Uterus (tissue), 4 donors: Measurements from ENCODE around the gene PNKD. TPM values are rescaled to one million over a fixed set of nuclear protein-coding genes. Genes with fewer than 3 reads are reported as not detected.
A peak's percentile ranks its signal among the peaks of the same experiment; 100 is the strongest.
"Not testable (repeated sequence)": the region's sequence is repeated elsewhere in the genome, so short reads cannot be mapped to it uniquely, and the experiment has no call there.

Source experiments
- DNase-seq, 2 donors: peaks; one replicate each; pipeline ENCODE4 v3.0.0-alpha.2; 2019 to 2020
- H3K27ac ChIP-seq, 2 donors: fragments of 200-600 bp; sonication (generic); 1 replicate in 1 of 2; 2 replicates in 1 of 2; pipeline ENCODE4 v1.5.1; 2016 to 2018
- H3K27me3 ChIP-seq, 2 donors: fragments of 200-600 bp; sonication (generic); one replicate each; pipeline ENCODE4 v1.5.1; 2018 to 2019; ENCODE audit warnings: control low read depth in 1 of 2
- H3K36me3 ChIP-seq, 2 donors: fragments of 200-600 bp; sonication (generic); one replicate each; pipeline ENCODE4 v1.5.1; 2019; ENCODE audit warnings: control low read depth in 1 of 2
- H3K4me1 ChIP-seq, 2 donors: fragments of 200-600 bp; sonication (generic); one replicate each; pipeline ENCODE4 v1.5.1; 2018 to 2019; ENCODE audit warnings: control low read depth in 1 of 2
- H3K4me3 ChIP-seq, 2 donors: fragments of 200-600 bp; sonication (generic); 1 replicate in 1 of 2; 2 replicates in 1 of 2; pipeline ENCODE4 v1.5.1; 2018 to 2019; ENCODE audit warnings: mild to moderate bottlenecking in 1 of 2
- H3K9me3 ChIP-seq, 2 donors: fragments of 200-600 bp; sonication (generic); one replicate each; pipeline ENCODE4 v1.5.1; 2019; ENCODE audit warnings: control low read depth in 1 of 2
- POLR2A ChIP-seq, 2 donors: fragments of 450-650 bp; IDR thresholded peaks; one replicate each; pipeline ENCODE4 v1.6.1; 2016; ENCODE audit warnings: antibody characterized with exemption in 2 of 2, mild to moderate bottlenecking in 1 of 2, moderate library complexity in 1 of 2
- intact Hi-C: fragments of 100-400 bp; cut with DNase I; formaldehyde crosslinking; loops from one replicate; pipeline ENCODE4 v1.15.1; 2023; ENCODE audit warnings: low total_unique reads
- total RNA-seq, 4 donors: library from RNA; depleted of rRNA in 3 of 4; stranded (reverse); fragments of >200 nt in 3 of 4; gene quantifications; one replicate each; pipeline versions ENCODE4 v1.1.0 to v1.2.4, GENCODE V29; 2014 to 2023
- TF ChIP-seq, protein P1 (sequence below), 4 experiments: fragments of 200-600 bp in 2 of 4; fragments of 450-650 bp in 2 of 4; sonication (generic) in 2 of 4; IDR thresholded peaks; one replicate each; pipeline ENCODE4 v1.5.1; 2016 to 2019; ENCODE audit warnings: antibody characterized with exemption in 4 of 4, mild to moderate bottlenecking in 2 of 4, moderate library complexity in 1 of 4
- donor health status: DM: yes; HTN: yes; CAD: no.

The PNKD gene
- total RNA-seq, 4 donors from 2014 or later, result 11.8 to 47.8 (median 31.7) TPM

- H3K4me3 ChIP-seq, result no peak overlapping the region
- H3K4me1 ChIP-seq, result peaks cover 11 to 22% of the 10 kb centered on the region in 2 donors
- H3K9me3 ChIP-seq, result no peaks in the 10 kb centered on the region
- H3K36me3 ChIP-seq, result no peaks in the 10 kb centered on the region
- no peaks in the 10 kb centered on the region for H3K27me3 ChIP-seq
- intact Hi-C loops, result no loop called here
- peak overlapping the region; percentile 76 to 86 for H3K27ac ChIP-seq
- peak in 1 of 2 donors; percentile 19 for TF ChIP-seq POLR2A (IDR thresholded peaks at IDR 0.05)
- TF ChIP-seq, protein P1, sequence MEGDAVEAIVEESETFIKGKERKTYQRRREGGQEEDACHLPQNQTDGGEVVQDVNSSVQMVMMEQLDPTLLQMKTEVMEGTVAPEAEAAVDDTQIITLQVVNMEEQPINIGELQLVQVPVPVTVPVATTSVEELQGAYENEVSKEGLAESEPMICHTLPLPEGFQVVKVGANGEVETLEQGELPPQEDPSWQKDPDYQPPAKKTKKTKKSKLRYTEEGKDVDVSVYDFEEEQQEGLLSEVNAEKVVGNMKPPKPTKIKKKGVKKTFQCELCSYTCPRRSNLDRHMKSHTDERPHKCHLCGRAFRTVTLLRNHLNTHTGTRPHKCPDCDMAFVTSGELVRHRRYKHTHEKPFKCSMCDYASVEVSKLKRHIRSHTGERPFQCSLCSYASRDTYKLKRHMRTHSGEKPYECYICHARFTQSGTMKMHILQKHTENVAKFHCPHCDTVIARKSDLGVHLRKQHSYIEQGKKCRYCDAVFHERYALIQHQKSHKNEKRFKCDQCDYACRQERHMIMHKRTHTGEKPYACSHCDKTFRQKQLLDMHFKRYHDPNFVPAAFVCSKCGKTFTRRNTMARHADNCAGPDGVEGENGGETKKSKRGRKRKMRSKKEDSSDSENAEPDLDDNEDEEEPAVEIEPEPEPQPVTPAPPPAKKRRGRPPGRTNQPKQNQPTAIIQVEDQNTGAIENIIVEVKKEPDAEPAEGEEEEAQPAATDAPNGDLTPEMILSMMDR (IDR thresholded peaks at IDR 0.05), result peak; percentile 87 to 94 (median 92)
- peak; percentile 89 to 95 for DNase-seq
Observed at GRCh38 chr2:218272531-218273212, 2.4 kb downstream of the PNKD start.

- DNase-seq, intact Hi-C loops, H3K9me3 ChIP-seq, H3K27me3 ChIP-seq, H3K36me3 ChIP-seq, H3K4me3 ChIP-seq: not testable (repeated sequence)
- Histone ChIP-seq H3K4me1 (peaks cover 11 to 22% of the 10 kb centered on the region in 2 donors), H3K27ac (peak overlapping the region; percentile 76 to 86)
Observed at GRCh38 chr2:218273214-218273907, 3.0 kb downstream of the PNKD start.

- H3K27ac ChIP-seq, result peak overlapping the region; percentile 76 to 86
- no peak for TF ChIP-seq POLR2A (IDR thresholded peaks at IDR 0.05)
- TF ChIP-seq, protein P1 (IDR thresholded peaks at IDR 0.05), result no peak
- peaks cover 11 to 20% of the 10 kb centered on the region in 2 donors for H3K4me1 ChIP-seq
- intact Hi-C loops, result no loop called here
- no peaks in the 10 kb centered on the region for H3K27me3 ChIP-seq
- H3K9me3 ChIP-seq, result no peaks in the 10 kb centered on the region
- no peak overlapping the region for H3K4me3 ChIP-seq
- DNase-seq, result no peak
- no peaks in the 10 kb centered on the region for H3K36me3 ChIP-seq
Observed at GRCh38 chr2:218273908-218274249, 3.6 kb downstream of the PNKD start.

DNA sequence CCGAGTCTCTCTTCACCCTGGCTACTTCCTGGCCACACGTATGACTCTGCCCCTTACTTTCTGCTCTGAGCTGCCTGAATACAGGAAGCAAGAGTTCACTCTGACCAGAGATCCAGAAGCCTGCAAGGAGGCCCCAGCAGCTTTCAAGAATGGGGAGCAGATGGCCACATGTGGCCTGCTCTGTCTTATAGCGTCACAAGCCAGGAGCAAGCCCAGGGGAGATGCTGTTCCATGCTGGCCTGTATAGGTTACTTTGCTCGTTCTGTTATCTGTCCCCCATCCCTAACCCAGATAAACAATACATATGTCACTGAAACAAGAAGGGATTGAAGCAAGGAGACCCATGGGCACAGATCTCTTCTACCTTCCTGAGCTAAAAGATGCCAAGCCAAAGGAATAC lies 4.3 kb downstream of the PNKD start:
- Histone ChIP-seq H3K27ac (peak overlapping the region in 1 of 2 donors; percentile 86), H3K4me1 (peaks cover 11 to 16% of the 10 kb centered on the region in 2 donors), H3K4me3 (no peak overlapping the region), H3K27me3 (no peaks in the 10 kb centered on the region), H3K36me3 (no peaks in the 10 kb centered on the region), H3K9me3 (no peaks in the 10 kb centered on the region)
- intact Hi-C loops, result no loop called here
- TF ChIP-seq, protein P1 (IDR thresholded peaks at IDR 0.05), result no peak
- no peak for TF ChIP-seq POLR2A (IDR thresholded peaks at IDR 0.05)
- no peak for DNase-seq

DNA sequence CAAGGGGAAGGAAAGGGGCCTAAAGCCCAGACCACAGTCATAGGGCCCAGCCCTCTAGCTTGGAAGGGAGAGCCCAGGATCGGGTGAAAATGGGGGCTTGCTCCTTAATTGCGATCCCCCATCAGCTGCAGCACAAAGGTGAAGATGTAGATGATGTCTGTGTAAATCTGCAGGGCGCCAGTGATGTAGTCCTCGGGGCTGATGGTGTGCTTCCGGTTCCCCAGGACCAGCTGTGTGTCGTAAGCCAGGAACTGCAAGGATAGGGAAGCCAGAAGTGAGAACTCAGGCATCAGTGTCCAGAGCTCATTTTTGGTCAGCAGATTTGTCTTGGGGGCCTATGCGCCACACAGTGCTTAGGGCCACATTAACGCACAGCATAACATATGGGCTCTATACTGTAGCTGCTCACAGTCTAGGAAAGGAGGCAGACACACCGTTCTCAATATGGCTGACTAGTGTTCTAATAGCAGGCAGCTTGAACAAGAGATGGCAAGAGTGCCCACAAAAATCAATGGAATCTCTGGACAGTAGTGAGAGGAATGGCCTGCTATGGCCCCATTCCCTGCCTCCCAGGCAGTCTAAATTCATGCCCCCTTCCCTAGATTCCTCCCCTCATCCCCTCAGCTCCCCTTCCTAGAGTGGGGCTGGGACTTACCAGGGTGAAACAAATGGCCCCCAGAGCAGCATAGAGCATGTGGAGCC lies 5.2 kb downstream of the PNKD start:
- no peak for TF ChIP-seq POLR2A (IDR thresholded peaks at IDR 0.05)
- TF ChIP-seq, protein P1 (IDR thresholded peaks at IDR 0.05), result no peak
- no peak overlapping the region for H3K27ac ChIP-seq
- no peak for DNase-seq
- H3K4me1 ChIP-seq, result peaks cover 11 to 16% of the 10 kb centered on the region in 2 donors
- no peaks in the 10 kb centered on the region for H3K9me3 ChIP-seq
- H3K27me3 ChIP-seq, result no peaks in the 10 kb centered on the region
- intact Hi-C loops, result no loop called here
- no peak overlapping the region for H3K4me3 ChIP-seq
- H3K36me3 ChIP-seq, result no peaks in the 10 kb centered on the region
